H1 (cell line): ENCODE data around the gene ABCA9. TPM values are rescaled to one million over a fixed set of nuclear protein-coding genes. Genes with fewer than 3 reads are reported as not detected.
A peak's percentile ranks its signal among the peaks of the same experiment; 100 is the strongest.

Experiments
- CTCF ChIA-PET: fragments of 300-600 bp; sonication (Branson Sonifier 250); formaldehyde crosslinking; loops from one replicate; lab custom pipeline; 2021; ENCODE audit not compliant: partially characterized antibody; lab: Charles Lee
- POLR2A ChIA-PET: fragments of 300-600 bp; sonication (Branson Sonifier 250); formaldehyde crosslinking; loops from one replicate; lab custom pipeline; 2021; ENCODE audit warnings: inconsistent platforms; ENCODE audit not compliant: partially characterized antibody; lab: Charles Lee
- DNase-seq, 2 experiments: peaks; one replicate each; pipeline versions ENCODE4 v3.0.0 to v3.0.0-alpha.2; 2010 to 2022; ENCODE audit warnings: low spot score in 2 of 2, low read depth in 1 of 2, mixed read lengths in 1 of 2
- FAIRE-seq: peaks from 2 replicates; lab custom pipeline; 2011; peaks lifted over from hg19 to GRCh38; lab: Jason Lieb, UNC
- H2AFZ ChIP-seq: 2 replicates; pipeline ENCODE4 v1.8.1; 2012; ENCODE audit warnings: low read length, inconsistent platforms
- H2AK5ac ChIP-seq: 2 replicates; pipeline ENCODE4 v1.6.1; 2013; ENCODE audit warnings: low read depth, low read length
- H2BK120ac ChIP-seq: replicated peaks from 2 replicates; pipeline ENCODE3; 2013; ENCODE audit warnings: low read depth, low read length, inconsistent platforms
- H2BK12ac ChIP-seq: 2 replicates; pipeline ENCODE4 v1.6.1; 2013; ENCODE audit warnings: low read depth, low read length
- H2BK15ac ChIP-seq: 2 replicates; pipeline ENCODE4 v1.6.1; 2013; ENCODE audit warnings: low read length
- H2BK20ac ChIP-seq: 2 replicates; pipeline ENCODE4 v1.6.1; 2013; ENCODE audit warnings: low read length
- H2BK5ac ChIP-seq: 2 replicates; pipeline ENCODE4 v1.6.1; 2013; ENCODE audit warnings: low read depth, low read length
- H3K14ac ChIP-seq: 2 replicates; pipeline ENCODE4 v1.6.1; 2013; ENCODE audit warnings: inconsistent platforms; ENCODE audit not compliant: insufficient read length
- H3K18ac ChIP-seq: 2 replicates; pipeline ENCODE4 v1.6.1; 2013; ENCODE audit warnings: low read length; ENCODE audit errors: extremely low read depth
- H3K23ac ChIP-seq: 2 replicates; pipeline ENCODE4 v1.6.1; 2013; ENCODE audit warnings: inconsistent platforms; ENCODE audit not compliant: insufficient read length
- H3K23me2 ChIP-seq: 2 replicates; pipeline ENCODE4 v1.6.1; 2013; ENCODE audit warnings: low read depth, low read length
- H3K27ac ChIP-seq: 2 replicates; pipeline ENCODE4 v1.6.1; 2011; ENCODE audit warnings: low read depth, low read length, inconsistent platforms
- H3K27me3 ChIP-seq, 4 experiments: replicated peaks in 1 of 4; 1 replicate in 1 of 4; 2 replicates in 3 of 4; pipeline versions ENCODE4 v1.6.1 to v1.8.1; 2011 to 2013; ENCODE audit warnings: low read length in 3 of 4, mild to moderate bottlenecking in 3 of 4, inconsistent platforms in 2 of 4, mixed read lengths in 2 of 4, moderate library complexity in 1 of 4; ENCODE audit not compliant: control insufficient read depth in 3 of 4, insufficient read depth in 3 of 4; ENCODE audit errors: extremely low read depth in 1 of 4
- H3K36me3 ChIP-seq, 4 experiments: 2 replicates each; pipeline versions ENCODE4 v1.6.1 to v1.8.1; 2011 to 2013; ENCODE audit warnings: mild to moderate bottlenecking in 4 of 4, low read length in 3 of 4, moderate library complexity in 2 of 4, control low read depth in 1 of 4, inconsistent platforms in 1 of 4; ENCODE audit not compliant: insufficient read depth in 4 of 4, control insufficient read depth in 2 of 4
- H3K4ac ChIP-seq: replicated peaks from 2 replicates; pipeline ENCODE3; 2013; ENCODE audit warnings: low read length, low read depth, mixed read lengths, inconsistent platforms; ENCODE audit not compliant: insufficient read length
- H3K4me1 ChIP-seq, 4 experiments: replicated peaks in 1 of 4; 1 replicate in 1 of 4; 2 replicates in 3 of 4; pipeline versions ENCODE4 v1.6.1 to v1.8.1; 2011 to 2013; ENCODE audit warnings: low read length in 3 of 4, inconsistent platforms in 2 of 4, mixed read lengths in 1 of 4; ENCODE audit not compliant: insufficient read depth in 4 of 4, control insufficient read depth in 3 of 4
- H3K4me2 ChIP-seq, 2 experiments: 2 replicates each; pipeline versions ENCODE4 v1.6.1 to v1.8.1; 2011 to 2013; ENCODE audit warnings: low read depth in 2 of 2, low read length in 2 of 2, control low read depth in 1 of 2, inconsistent platforms in 1 of 2, mild to moderate bottlenecking in 1 of 2; ENCODE audit not compliant: insufficient read depth in 1 of 2
- H3K4me3 ChIP-seq, 4 experiments: fragments of 200-600, 300-600 bp in 1 of 4; sonication (generic), shearing (Covaris generic), sonication (Bioruptor Twin) in 1 of 4; 2 replicates each; pipeline versions ENCODE4 v1.5.1 to v1.8.1; 2011 to 2016; ENCODE audit warnings: low read length in 4 of 4, low read depth in 3 of 4, control low read depth in 2 of 4, inconsistent platforms in 2 of 4, mild to moderate bottlenecking in 2 of 4, mixed read lengths in 1 of 4, moderate library complexity in 1 of 4; ENCODE audit not compliant: insufficient read depth in 2 of 4; ENCODE audit errors: extremely low read depth in 1 of 4
- H3K56ac ChIP-seq: replicated peaks from 2 replicates; pipeline ENCODE3; 2013; ENCODE audit warnings: low read depth, mild to moderate bottlenecking, mixed read lengths, low read length, inconsistent platforms; ENCODE audit not compliant: insufficient read length
- H3K79me1 ChIP-seq: 2 replicates; pipeline ENCODE4 v1.6.1; 2013; ENCODE audit warnings: low read depth, low read length, control low read depth
- H3K79me2 ChIP-seq, 2 experiments: 2 replicates each; pipeline versions ENCODE4 v1.6.1 to v1.8.1; 2012 to 2013; ENCODE audit warnings: low read length in 2 of 2, mild to moderate bottlenecking in 2 of 2, inconsistent platforms in 1 of 2; ENCODE audit not compliant: insufficient read depth in 2 of 2, control insufficient read depth in 1 of 2
- H3K9ac ChIP-seq, 4 experiments: replicated peaks in 1 of 4; 1 replicate in 1 of 4; 2 replicates in 3 of 4; pipeline versions ENCODE4 v1.6.1 to v1.8.1; 2011 to 2013; ENCODE audit warnings: low read depth in 3 of 4, low read length in 3 of 4, control low read depth in 2 of 4, mild to moderate bottlenecking in 2 of 4, moderate library complexity in 2 of 4, inconsistent platforms in 1 of 4; ENCODE audit errors: extremely low read depth in 1 of 4
- H3K9me3 ChIP-seq, 2 experiments: 2 replicates each; pipeline versions ENCODE4 v1.6.1 to v1.8.1; 2012 to 2013; ENCODE audit warnings: mild to moderate bottlenecking in 2 of 2, moderate library complexity in 2 of 2, control low read depth in 1 of 2, inconsistent platforms in 1 of 2, low read depth in 1 of 2, low read length in 1 of 2, mixed read lengths in 1 of 2; ENCODE audit not compliant: insufficient read depth in 2 of 2
- H4K20me1 ChIP-seq, 2 experiments: replicated peaks in 1 of 2; 2 replicates each; pipeline versions ENCODE3 to v1.8.1; 2011 to 2013; ENCODE audit warnings: inconsistent platforms in 2 of 2, low read length in 2 of 2, mild to moderate bottlenecking in 1 of 2; ENCODE audit not compliant: insufficient read depth in 2 of 2, control insufficient read depth in 1 of 2
- H4K5ac ChIP-seq: 2 replicates; pipeline ENCODE4 v1.6.1; 2013; ENCODE audit warnings: low read length, low read depth, mixed read lengths, inconsistent platforms; ENCODE audit not compliant: insufficient read length
- H4K8ac ChIP-seq: 2 replicates; pipeline ENCODE4 v1.8.0; 2013; ENCODE audit warnings: mild to moderate bottlenecking, moderate library complexity, low read length, inconsistent platforms; ENCODE audit not compliant: insufficient read depth; ENCODE audit errors: extremely low read depth
- H4K91ac ChIP-seq: replicated peaks from 2 replicates; pipeline ENCODE3; 2013; ENCODE audit warnings: low read length, mixed read lengths, inconsistent platforms; ENCODE audit not compliant: insufficient read length
- ATF3 ChIP-seq: IDR thresholded peaks from 2 replicates; pipeline ENCODE4 v1.6.1; 2011; ENCODE audit warnings: low read depth, mild to moderate bottlenecking, low read length; ENCODE audit not compliant: insufficient read depth
- WGBS, 2 experiments: shearing (Covaris generic) in 1 of 2; methylation state at CpG; one replicate each; pipeline versions ENCODE4 v1.1.6 to v1.1.7; 2013 to 2015; ENCODE audit warnings: low lambda C conversion rate in 2 of 2, mixed read lengths in 2 of 2, inconsistent platforms in 1 of 2, low coverage in 1 of 2, missing lambda C conversion rate in 1 of 2; ENCODE audit not compliant: insufficient replicate concordance in 2 of 2, insufficient coverage in 1 of 2, insufficient read length in 1 of 2; ENCODE audit errors: extremely low coverage in 1 of 2, missing lambda C conversion rate in 1 of 2; 5-methylcytosine and 5-hydroxymethylcytosine counted together
- polyA plus RNA-seq, 7 experiments: library from polyadenylated mRNA; depleted of rRNA in 3 of 7; stranded (reverse) in 5 of 7; unstranded in 2 of 7; fragments of >200 nt in 5 of 7; fragments of 200-250 nt in 2 of 7; gene quantifications; 1 replicate in 5 of 7; 2 replicates in 1 of 7; 4 replicates in 1 of 7; pipeline versions ENCODE4 v1.2.1 to v1.2.3, GENCODE V29; 2011 to 2013; ENCODE audit warnings: missing spikeins in 2 of 7, mixed read lengths in 2 of 7
- total RNA-seq: library from RNA; stranded (reverse); fragmentation: NEBNext Ultra II Directional; extraction: Animal tissue kit (Norgen Biotek cat#: 25700); gene quantifications from 2 replicates; pipeline ENCODE4 v1.2.1, GENCODE V29; 2021

ABCA9 gene
- total and polyA plus RNA-seq, 2 of the 8 experiments (the other 6 are each of a cell fraction or from before 2014, with no cell fraction given) = not detected

- no peak overlapping the region for H2BK5ac ChIP-seq
- CTCF ChIA-PET = no interaction called here
Measured at GRCh38 chr17:68941761-68942160, 119.0 kb downstream of the ABCA9 start.

More at GRCh38 chr17:68941761-68942160, 119.0 kb downstream of the ABCA9 start:
- Histone ChIP-seq H3K4me2 (no peak overlapping the region), H3K79me2 (no peaks in the 10 kb centered on the region), H2BK12ac (no peak overlapping the region), H3K18ac (no peak overlapping the region), H3K79me1 (no peaks in the 10 kb centered on the region), H3K9me3 (no peaks in the 10 kb centered on the region), H2BK120ac (no peak overlapping the region), H3K36me3 (no peaks in the 10 kb centered on the region), H3K27me3 (no peaks in the 10 kb centered on the region), H3K9ac (no peak overlapping the region), H3K23ac (no peak overlapping the region), H4K8ac (no peak overlapping the region), H3K56ac (no peak overlapping the region), H3K4ac (no peak overlapping the region), H2AK5ac (no peak overlapping the region), H3K4me1 (peaks cover 0 to 3% (median 0%) of the 10 kb centered on the region in 4 experiments; a peak in 1 of 7 replicates), H3K4me3 (no peak overlapping the region), H4K5ac (no peak overlapping the region), H4K20me1 (no peaks in the 10 kb centered on the region), H2AFZ (0 out of 2 replicates have a peak overlapping the region, but pooled peaks have one; percentile 12), H4K91ac (no peak overlapping the region), H3K23me2 (no peaks in the 10 kb centered on the region), H2BK20ac (no peak overlapping the region), H3K14ac (no peak overlapping the region), H2BK15ac (no peak overlapping the region), H3K27ac (no peak overlapping the region)
- FAIRE-seq = no peak
- POLR2A ChIA-PET = no interaction called here
- WGBS, 2 experiments = 89% methylated on average over 6 of the region's 6 CpGs; no CpG with 5 or more reads in 1 of the 2 experiments
- DNase-seq = no peak
- no peak for TF ChIP-seq ATF3
